Epithelial cell of proximal tubule (primary cell): ENCODE measurements around the gene CLCN1. TPM values are rescaled to one million over a fixed set of nuclear protein-coding genes. Genes with fewer than 3 reads are reported as not detected.

Experiments used
- DNase-seq: peaks from one replicate; pipeline ENCODE4 v3.0.0-alpha.2; 2011; ENCODE audit warnings: low read depth
- H3K4me3 ChIP-seq: 2 replicates; pipeline ENCODE4 v1.5.1; 2011; ENCODE audit warnings: low read depth, mild to moderate bottlenecking, low read length
- CTCF ChIP-seq: conservative IDR thresholded peaks from 2 replicates; pipeline ENCODE4 v1.5.1; 2012; ENCODE audit warnings: low read depth, mild to moderate bottlenecking, low read length
- total RNA-seq: library from RNA; depleted of rRNA; stranded (reverse); fragments of >200 nt; gene quantifications from 2 replicates; pipeline ENCODE4 v1.2.3, GENCODE V29; 2015

The CLCN1 gene
- total RNA-seq, 1 donor from 2014 or later = not detected

DNA sequence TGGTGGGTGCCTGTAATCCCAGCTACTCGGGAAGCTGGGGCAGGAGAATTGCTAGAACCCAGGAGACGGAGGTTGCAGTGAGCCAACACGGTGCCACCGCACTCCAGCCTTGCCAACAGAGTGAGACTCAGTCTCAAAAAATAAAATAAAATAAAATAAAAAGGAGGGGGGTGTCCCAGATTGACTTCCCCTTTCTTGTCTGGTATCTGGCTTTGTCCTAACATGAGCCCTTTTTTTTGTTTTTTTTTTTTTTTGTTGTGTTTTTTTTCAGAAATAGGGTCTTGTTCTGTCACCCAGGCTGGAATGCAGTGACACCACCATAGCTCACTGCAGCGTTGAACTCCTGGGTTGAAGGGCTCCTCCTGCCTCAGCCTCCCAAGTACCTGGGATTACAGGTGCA is 23.0 kb upstream of the CLCN1 start:
- DNase-seq = no peak
- H3K4me3 ChIP-seq = no peak overlapping the region
- no peak for TF ChIP-seq CTCF

DNA sequence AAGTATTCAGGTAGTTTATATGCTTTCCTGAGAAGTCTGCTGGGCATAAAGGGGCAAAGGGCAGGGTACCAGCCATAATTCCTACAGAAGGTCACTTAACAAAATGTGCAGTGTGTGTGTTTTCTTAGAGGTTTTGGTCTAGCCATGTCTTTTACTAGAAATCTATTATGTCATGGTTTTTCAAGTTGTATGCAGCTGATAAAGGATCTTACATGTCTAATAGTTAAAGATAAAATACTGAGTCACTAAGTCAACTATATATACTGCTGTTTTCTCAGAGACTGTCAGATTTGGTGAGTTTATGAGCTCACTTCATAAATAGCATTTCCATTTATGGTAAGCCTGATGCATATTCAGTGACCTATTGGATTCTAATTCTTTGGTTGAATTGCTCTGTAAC is 20.0 kb upstream of the CLCN1 start:
- no peak for TF ChIP-seq CTCF
- no peak for DNase-seq
- no peak overlapping the region for H3K4me3 ChIP-seq

GRCh38 chr7:143296686-143297085 is 19.2 kb upstream of the CLCN1 start:
- H3K4me3 ChIP-seq = no peak overlapping the region
- no peak for DNase-seq
- no peak for TF ChIP-seq CTCF

DNA sequence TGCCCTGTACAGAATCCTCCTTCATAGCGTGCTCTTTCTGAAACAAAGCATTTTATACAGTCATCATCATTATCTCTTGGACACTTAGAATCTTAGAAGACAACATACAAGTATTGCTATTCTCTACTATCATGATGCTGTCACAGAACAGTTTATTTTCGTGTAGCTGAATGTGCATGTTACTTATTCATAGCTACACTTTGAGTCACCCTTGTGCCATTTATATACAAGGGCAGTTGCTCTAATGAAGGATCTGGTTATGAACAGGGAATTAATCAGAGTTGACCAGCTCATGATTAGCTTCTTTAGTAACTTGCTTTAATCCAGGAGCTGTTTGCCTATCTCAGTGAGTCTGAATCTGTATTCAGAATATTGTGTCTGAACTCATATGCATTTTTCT is 16.6 kb upstream of the CLCN1 start:
- no peak for TF ChIP-seq CTCF
- no peak overlapping the region for H3K4me3 ChIP-seq
- no peak for DNase-seq

DNA sequence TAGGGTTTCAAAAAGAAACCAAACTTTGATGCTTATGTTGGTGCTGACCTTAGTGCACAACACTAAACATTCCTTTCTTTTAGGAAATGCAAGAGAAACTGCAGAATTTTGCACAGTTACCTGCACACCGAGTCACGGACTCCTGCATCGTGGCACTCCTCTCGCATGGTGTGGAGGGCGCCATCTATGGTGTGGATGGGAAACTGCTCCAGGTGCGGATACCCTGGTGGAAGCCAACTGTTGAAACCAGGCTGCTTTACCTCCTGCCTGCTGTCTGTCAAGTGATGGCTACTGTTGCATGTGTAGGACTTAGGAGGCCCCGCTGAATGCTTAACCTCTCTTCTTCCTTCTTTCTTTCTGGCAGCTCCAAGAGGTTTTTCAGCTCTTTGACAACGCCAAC is 16.1 kb upstream of the CLCN1 start:
- H3K4me3 ChIP-seq = no peak overlapping the region
- no peak for DNase-seq
- TF ChIP-seq CTCF = peak; percentile 82

DNA sequence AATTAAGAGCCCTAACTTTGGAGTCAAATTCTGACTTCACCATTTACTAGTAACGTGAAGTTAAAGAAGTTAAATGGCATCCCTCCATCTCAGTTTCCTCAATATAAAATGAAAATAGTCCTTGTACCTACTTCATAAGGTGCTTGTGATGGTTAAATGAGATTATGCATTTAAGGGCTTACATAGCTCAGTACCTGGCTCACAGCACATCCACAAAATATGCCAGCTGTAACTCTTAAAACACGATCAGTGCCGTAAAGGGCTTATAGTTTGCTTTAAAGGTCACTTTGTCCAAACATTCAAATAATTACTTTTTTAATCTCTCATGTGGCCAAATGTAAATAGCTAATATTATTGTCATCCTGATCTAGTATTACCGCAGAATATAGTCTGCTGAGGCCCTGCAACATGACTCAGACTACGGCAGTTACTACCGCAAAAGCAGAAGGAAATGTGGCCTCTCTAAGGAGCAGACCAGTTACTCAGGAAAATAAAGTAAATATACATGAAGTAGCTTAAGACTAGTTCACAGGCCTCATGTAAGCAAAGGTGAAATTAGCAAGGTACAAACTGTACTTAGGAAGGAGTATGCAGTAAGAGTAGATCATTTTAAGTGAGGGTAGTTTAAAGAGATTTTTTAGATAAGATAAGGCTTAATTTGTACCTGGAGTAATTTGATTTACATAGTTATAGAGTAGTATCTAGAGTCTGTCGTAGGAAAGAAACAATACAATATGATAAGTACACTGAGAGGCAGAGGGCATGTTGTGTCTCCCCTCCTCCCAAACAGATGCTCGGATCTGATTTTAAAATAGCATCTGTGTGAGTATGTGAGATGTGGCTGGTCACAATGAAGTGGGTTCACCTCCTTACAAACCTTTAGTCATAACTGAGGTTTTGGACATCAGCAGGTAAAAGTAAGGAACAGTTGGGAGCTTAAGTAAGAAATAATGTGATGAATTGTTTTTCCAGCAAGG is 14.7 kb upstream of the CLCN1 start:
- TF ChIP-seq CTCF = no peak
- H3K4me3 ChIP-seq = no peak overlapping the region
- DNase-seq = no peak

DNA sequence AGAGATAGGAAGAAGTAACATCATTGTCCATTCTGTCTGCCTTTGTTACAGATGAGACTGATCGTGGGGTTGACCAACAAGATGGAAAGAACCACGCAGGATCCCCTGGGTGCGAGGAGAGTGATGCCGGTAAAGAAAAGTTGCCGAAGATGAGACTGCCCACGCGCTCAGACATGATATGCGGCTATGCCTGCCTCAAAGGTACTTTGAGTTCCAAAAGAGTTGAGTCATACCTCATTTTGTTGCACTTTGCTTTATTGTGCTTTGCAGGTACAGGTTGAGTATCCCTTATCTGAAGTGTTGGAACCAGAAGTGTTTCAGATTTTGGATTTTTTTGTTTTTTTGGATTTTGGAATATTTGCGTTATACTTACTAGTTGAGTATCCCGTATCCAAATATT is 12.2 kb upstream of the CLCN1 start:
- no peak for DNase-seq
- H3K4me3 ChIP-seq = no peak overlapping the region
- no peak for TF ChIP-seq CTCF
